Body of pancreas (tissue), 4 donors: ENCODE results near the gene C16orf74.

ENCODE experiments used
- CTCF ChIP-seq, 7 experiments: fragments of 450-650 bp in 4 of 7; fragments of 200-600 bp in 3 of 7; sonication (generic) in 3 of 7; IDR thresholded peaks; one replicate each; pipeline ENCODE4 v1.5.1; 2016 to 2019; ENCODE audit warnings: antibody characterized with exemption in 7 of 7
- POLR2A ChIP-seq, 3 donors: fragments of 450-650 bp; IDR thresholded peaks; one replicate each; pipeline ENCODE4 v1.6.1; 2016; ENCODE audit warnings: antibody characterized with exemption in 3 of 3, mild to moderate bottlenecking in 2 of 3

GRCh38 chr16:85685251-85685650, 65.6 kb downstream of the C16orf74 start:
- no peak for TF ChIP-seq CTCF (IDR thresholded peaks at IDR 0.05)
- TF ChIP-seq POLR2A (IDR thresholded peaks at IDR 0.05), result no peak
